HG02840 (cell line): ENCODE measurements around the gene KCNH8.
A peak's percentile ranks its signal among the peaks of the same experiment; 100 is the strongest.

Experiments used
- ATAC-seq: cut with Tn5 transposase; IDR thresholded peaks from one replicate; pipeline ENCODE4 v1.9.1; 2021; ENCODE audit warnings: mild to moderate bottlenecking, moderate library complexity, moderate number of reproducible peaks; ENCODE audit not compliant: unreplicated experiment, low FRiP score

The KCNH8 gene

DNA sequence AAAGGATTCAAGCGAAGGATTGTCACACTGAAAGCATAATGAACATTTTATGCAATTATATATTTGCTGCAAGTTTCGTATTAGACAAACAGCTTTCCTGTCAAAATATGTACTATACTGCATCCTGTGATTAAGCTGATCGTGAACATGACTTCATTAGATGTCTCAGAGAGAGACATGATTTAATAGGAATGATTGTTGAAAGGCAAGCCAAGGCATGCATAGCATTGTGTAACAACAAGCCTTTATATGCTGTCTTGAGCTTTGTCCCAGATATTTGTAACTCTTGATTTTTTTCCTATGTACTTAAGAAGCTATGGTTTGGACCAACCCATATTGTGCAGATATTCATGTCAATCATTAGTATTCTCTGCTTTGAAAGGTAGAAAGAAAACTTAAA is 309.1 kb downstream of the KCNH8 start:
- no peak for ATAC-seq

GRCh38 chr3:19467761-19468160 is 319.5 kb downstream of the KCNH8 start:
- no peak for ATAC-seq

DNA sequence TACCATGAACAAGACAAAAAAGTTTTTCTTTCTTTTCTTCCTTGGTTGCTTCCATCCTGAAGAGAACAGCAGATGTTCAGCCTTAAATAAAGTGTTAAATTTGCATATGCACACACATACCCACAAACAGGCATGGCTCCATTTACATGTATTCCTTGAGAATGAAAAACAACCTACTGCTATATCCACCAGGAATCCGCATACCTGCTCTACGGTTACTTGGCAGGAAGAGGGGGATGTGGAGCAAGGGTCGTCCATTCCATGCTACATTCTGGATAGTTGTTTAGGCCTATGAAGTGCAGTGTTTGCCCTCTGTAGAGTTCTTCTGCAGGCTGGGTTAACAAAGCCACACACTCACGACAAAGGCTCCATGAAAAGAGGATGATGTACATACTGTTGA is 322.8 kb downstream of the KCNH8 start:
- ATAC-seq = no peak

- ATAC-seq = no peak
These were observed 325.8 kb downstream of the KCNH8 start for GRCh38 chr3:19473971-19474580.

DNA sequence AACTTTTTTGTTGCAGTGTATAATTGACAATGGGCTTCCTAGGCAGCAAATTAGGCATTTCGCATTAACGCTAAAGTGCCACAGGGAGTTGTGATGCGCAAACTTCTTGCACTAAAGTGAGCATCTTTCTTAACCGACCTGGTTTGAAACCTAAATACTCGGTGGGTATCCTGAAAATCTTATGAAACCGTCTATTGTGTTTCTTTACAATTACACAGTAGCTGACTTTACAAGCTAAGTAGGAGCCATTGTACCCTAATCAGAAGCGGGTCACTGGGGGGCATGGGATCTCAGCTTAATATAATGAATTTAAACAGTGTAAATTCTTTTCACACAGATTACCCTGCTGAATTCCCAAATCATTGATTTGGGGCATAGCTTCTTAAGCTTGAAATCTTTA is 328.0 kb downstream of the KCNH8 start:
- no peak for ATAC-seq

DNA sequence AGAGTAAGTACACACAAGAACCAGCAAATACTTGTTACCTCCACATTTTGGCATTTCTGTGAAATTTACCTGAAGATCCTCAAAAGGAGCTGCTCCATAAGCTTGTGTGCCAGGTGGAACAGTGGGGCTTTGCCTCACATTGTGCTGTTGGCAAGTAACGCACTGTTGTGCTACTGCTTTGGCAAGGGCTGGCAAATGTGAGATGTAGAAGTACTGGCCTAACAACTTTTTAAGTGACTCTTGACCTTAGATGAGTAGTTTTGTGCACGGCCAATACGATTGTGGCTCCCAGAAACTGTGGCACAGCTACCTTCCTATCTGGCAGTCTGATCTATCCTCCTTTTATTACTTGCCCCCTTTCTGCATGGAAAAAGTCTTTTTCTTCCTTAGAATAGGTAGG is 337.0 kb downstream of the KCNH8 start:
- no peak for ATAC-seq

DNA sequence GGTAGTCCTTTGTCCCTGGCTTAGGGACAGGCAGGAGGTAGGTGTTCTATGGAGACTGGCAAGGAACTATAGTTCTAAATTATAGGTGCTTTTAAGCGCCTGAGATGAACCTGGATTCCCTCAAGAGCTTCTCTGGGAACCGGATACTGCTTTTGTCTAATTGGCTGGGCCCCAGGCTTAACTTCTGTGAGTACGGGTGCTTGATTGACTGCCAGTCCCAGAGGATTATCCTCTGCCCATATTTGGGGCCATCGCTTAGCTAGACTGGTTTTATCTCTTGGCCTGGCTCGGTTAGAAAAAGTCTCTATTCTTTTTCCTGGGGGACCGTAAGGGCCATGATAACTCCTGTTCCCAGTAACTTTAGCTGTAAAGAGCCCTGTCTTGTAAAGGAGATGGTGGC is 339.1 kb downstream of the KCNH8 start:
- no peak for ATAC-seq

- ATAC-seq = no peak
These were observed 340.6 kb downstream of the KCNH8 start for GRCh38 chr3:19488939-19489338.

DNA sequence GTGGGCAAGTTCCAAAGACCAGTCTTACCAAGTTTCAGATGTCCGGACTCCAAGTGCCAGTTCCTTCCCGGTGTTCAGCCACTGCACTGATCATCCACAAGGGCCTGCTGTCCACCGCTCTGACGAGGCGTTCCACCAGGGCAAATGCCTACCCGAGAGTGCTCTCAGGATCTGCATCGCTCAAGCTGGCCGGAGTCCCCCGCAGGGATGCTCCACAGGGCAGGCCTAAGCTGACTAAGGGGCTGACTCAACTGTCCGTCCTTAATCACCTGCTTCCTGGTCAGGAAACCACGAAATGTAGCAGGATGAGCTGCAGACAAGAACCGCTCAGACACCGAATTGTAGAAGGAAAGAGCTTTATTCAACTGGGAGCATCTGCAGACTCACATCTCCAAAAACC is 341.6 kb downstream of the KCNH8 start:
- ATAC-seq = no peak

GRCh38 chr3:19506171-19506570 is 357.9 kb downstream of the KCNH8 start:
- ATAC-seq = no peak

DNA sequence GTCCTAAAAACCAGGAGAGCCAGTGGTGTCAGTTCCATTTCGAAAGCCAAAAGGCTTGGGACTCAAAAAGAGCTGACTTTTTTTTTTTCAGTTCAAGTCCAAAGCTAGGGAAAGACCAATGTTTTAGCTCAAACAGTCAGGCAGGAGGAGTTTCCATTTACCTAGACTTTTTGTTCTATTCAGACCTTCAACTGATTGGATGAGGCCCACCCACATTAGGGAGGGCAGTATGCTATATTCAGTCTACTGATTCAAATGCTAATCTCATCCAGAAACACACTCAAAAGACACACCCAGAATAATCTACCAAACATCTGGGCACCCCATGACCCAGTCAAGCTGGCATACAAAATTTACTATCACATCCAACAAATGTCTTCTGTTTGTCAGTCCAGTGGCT is 374.0 kb downstream of the KCNH8 start:
- ATAC-seq = no peak

DNA sequence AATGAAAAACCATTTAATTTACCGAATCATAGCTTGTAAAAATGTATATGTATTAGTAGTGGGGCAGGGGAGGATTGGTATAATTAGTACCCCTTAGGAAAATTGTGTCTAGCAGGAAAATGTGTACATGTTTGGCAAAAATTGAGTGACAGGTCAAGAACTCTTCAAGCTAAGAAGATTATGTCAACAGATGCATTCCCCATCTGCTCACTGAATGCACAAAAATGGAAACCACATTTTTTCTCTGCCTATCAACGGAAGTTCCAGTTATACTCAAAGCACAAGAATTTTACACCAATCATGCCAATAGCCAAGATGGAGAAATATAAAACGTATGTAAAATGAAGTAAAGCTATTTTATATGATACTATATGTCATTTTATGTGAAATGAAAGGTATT is 377.8 kb downstream of the KCNH8 start:
- ATAC-seq = no peak

DNA sequence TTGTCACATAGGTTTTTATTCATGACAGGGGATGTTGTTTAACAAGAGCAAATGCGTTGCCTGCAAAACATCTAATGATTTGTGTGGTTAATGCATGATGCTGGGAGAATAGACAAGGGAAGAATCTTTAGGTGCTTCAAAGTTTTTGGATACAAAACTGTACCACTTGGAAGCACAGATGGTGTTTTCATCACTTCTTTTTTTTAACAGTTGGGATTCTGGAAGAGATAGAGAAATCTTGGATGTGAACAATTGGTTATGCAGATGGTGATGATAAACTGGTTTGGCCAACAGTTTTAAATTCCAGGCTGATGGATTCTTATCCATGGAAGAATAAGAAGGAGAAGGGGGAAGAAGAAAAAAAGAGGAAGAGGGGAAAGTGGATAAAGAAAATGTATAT is 379.4 kb downstream of the KCNH8 start:
- ATAC-seq = no peak

DNA sequence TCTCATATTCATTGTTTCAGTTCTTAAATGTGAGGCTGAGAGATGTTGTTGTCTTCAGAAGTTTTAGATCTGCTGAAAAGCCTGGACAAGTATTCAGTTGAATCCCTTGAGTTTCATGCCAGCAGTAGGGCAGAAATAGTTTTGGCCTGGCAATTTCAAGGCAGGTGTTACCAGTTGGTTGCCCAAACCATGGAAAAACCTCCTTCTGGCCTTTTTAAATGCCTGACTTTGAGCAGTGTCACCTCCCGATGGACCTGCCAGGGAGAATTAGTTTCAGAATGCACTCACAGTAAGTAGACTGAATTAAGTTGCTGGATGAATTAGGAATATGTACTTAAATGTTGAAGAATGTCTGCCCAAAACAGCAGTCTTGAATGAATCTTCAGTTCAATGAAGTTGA is 383.1 kb downstream of the KCNH8 start:
- ATAC-seq = no peak

DNA sequence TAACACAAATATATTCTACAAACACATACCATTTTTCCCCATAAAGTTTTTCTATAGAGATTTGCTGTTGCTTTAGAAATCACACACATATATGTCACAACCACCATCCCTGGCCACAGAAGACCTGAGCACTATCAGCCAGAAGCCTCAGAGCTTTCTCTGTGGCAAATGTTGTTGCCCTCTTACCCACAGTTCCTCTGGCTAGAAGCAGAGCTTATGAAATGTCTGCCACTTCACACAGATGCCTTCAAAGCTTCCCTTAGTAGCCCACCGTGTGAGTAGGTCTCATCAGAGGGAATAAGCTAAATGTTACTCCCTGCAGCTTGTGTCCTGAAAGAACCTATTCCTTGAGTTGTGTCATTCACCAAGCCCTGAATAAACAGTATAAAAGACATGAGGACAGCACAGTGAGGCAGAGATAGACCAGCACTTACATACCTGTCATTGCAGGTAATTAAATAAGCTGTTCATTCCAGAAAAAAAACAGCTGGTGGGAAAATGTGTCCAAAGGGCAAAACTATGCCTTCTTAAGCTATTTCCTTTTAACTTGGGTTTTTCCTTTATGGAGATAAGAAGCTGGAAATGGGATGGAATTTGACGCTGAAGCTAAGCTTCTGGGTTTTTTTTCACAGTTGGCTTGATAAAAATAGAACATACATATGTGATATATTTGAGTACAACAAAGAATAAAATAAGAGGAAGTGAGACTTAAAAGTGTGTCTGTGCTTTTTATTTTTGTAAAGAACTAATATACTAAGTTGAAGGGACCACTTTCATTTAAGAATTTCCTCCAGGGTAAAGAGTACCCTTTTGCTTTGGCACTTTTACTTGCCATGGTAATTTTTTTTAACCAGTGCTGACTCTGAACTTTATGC is 391.4 kb downstream of the KCNH8 start:
- peak; percentile 55 for ATAC-seq

GRCh38 chr3:19540464-19540863 is 392.2 kb downstream of the KCNH8 start:
- ATAC-seq = peak; percentile 41

DNA sequence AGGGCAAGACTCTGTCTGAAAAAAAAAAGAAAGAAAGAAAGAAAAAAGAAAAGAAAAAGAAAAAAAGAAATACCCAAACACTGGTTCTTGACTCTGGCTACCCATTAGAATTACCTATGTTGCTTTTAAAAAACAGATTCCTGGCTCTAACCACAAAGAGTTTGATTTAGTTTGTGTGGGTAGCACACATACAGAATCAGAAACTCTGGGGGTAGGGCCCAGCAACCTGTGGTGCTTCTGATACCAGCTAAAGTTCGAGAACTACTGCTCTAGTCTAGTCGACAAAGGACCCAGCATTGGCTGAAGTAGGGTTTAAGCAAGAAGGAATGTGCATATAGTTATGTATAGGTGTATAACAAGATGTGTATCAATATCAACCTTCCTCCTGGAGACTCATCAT is 393.0 kb downstream of the KCNH8 start:
- no peak for ATAC-seq

DNA sequence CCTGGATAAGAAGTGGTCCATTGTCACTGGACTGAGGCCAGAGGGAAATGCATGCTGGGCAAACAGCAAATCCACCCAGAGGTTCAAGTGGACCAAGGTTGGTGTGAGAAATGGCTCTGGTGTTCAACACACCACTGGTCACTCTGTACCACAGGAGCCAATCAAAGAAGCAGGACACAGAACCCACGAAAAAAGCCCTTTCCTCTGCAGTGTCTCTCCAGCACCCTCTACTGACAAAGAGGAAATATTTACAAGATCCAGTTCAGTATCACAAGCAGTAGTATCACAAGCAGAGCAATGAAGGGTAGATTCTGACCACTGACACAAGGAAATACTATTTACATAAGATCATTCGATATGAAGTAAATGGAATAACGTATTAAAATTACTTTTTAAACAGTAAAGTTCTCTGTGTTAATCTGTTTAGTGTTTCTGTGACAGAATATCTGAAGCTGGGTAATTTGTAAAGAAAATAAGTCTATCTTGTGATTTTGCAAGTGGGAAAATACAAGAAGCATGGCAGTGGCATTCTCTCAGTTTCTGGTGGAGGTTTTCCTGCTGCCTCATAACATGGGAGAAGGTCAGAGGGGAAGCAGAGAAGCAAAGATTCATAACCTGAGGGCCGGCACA is 395.0 kb downstream of the KCNH8 start:
- ATAC-seq = peak; percentile 54

DNA sequence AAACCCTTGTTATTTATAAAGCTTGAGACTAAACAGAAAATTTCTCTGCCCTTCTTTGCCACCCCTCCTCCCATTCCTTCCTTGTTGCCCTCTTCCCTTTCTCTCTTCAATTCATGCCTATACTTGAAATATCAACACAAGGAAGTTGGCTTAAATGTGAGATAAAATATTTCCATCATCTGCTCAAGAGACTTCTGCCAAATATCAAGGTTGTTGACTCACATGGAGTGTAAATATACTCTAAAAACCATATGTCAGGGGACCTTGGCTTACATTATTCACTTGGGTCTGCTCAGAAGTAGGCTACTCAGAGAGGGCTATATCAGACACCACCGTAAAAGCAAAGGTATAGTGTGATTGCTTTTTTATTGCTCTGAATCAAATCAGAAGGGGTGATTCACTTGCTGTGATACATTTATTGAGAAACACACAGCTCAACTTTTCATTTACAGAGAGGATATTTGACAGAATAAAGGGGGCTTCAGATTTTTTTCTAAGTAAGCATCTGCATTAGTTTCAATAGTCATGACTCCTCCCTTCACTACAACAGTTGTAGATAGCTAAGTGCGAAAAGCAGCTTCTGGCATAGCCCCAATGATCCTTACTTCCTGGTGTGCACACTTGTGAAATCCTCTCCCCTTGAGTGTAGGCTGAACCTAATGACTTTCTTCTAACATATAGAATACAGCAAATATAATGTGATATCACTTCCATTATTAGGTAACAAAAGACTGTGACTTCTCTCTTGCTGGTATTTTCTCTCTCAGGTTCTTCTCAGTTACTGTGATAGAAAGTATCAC is 399.6 kb downstream of the KCNH8 start:
- no peak for ATAC-seq

- ATAC-seq = peak; percentile 94
These were observed 411.6 kb downstream of the KCNH8 start for GRCh38 chr3:19559724-19560442.
